Smooth muscle cell (in vitro differentiated cells): ENCODE measurements around the gene GP5. TPM values are rescaled to one million over a fixed set of nuclear protein-coding genes. Genes with fewer than 3 reads are reported as not detected.

Source experiments
- DNase-seq: peaks from one replicate; lab custom pipeline; 2025; ENCODE audit not compliant: unreplicated experiment; lab: John Stamatoyannopoulos, UW
- H2AFZ ChIP-seq: fragments of 200-600 bp; sonication (generic); 2 replicates; pipeline ENCODE4 v1.6.0; 2016; ENCODE audit warnings: antibody characterized with exemption, low read depth, mild to moderate bottlenecking
- H3F3A ChIP-seq: fragments of 200-600 bp; sonication (generic); 2 replicates; pipeline ENCODE4 v1.6.0; 2017; ENCODE audit warnings: antibody characterized with exemption, low read depth
- H3K27ac ChIP-seq: fragments of 200-600 bp; sonication (generic); 2 replicates; pipeline ENCODE4 v1.5.1; 2016; ENCODE audit warnings: low read depth, mild to moderate bottlenecking
- H3K27me3 ChIP-seq: fragments of 200-600 bp; sonication (generic); 2 replicates; pipeline ENCODE4 v1.6.1; 2016; ENCODE audit warnings: low read depth, mild to moderate bottlenecking
- H3K36me3 ChIP-seq: fragments of 200-600 bp; sonication (generic); 2 replicates; pipeline ENCODE4 v1.5.1; 2016; ENCODE audit warnings: low read depth
- H3K4me1 ChIP-seq: fragments of 200-600 bp; sonication (generic); 2 replicates; pipeline ENCODE4 v1.5.1; 2016; ENCODE audit warnings: low read depth
- H3K4me2 ChIP-seq: fragments of 200-600 bp; sonication (generic); 2 replicates; pipeline ENCODE4 v1.6.0; 2016; ENCODE audit warnings: mild to moderate bottlenecking
- H3K4me3 ChIP-seq: fragments of 200-600 bp; sonication (generic); 2 replicates; pipeline ENCODE4 v1.5.1; 2016; ENCODE audit warnings: mild to moderate bottlenecking
- H3K79me2 ChIP-seq: fragments of 200-600 bp; sonication (generic); 2 replicates; pipeline ENCODE4 v1.6.0; 2016; ENCODE audit warnings: low read depth, mild to moderate bottlenecking
- H3K9ac ChIP-seq: fragments of 200-600 bp; sonication (generic); 2 replicates; pipeline ENCODE4 v1.6.0; 2016; ENCODE audit warnings: low read depth
- H3K9me3 ChIP-seq: fragments of 200-600 bp; sonication (generic); replicated peaks from 2 replicates; pipeline ENCODE4 v1.5.1; 2016; ENCODE audit warnings: low read depth
- H4K20me1 ChIP-seq: fragments of 200-600 bp; sonication (generic); 2 replicates; pipeline ENCODE4 v1.6.0; 2016; ENCODE audit warnings: low read depth
- WGBS: methylation state at CpG from one replicate; pipeline ENCODE4 v1.1.7; 2016; ENCODE audit warnings: low lambda C conversion rate; 5-methylcytosine and 5-hydroxymethylcytosine counted together
- polyA plus RNA-seq: library from polyadenylated mRNA; unstranded; fragments of >200 nt; fragmentation: Nextera tagmentation; extraction: Ambion mirVana; gene quantifications from 2 replicates; pipeline ENCODE4 v1.2.1, GENCODE V29; 2016
- total RNA-seq: library from RNA; depleted of rRNA; stranded (reverse); fragments of >200 nt; gene quantifications from 2 replicates; pipeline ENCODE4 v1.2.3, GENCODE V29; 2014
- TF ChIP-seq, protein P1 (sequence below): fragments of 200-600 bp; sonication (generic); IDR thresholded peaks from 2 replicates; pipeline ENCODE4 v1.5.1; 2017; ENCODE audit warnings: borderline replicate concordance, mild to moderate bottlenecking, antibody characterized with exemption; ENCODE audit not compliant: insufficient read depth, poor library complexity, severe bottlenecking

GP5 gene
- total and polyA plus RNA-seq, 2 experiments from 2014 or later: not detected

DNA sequence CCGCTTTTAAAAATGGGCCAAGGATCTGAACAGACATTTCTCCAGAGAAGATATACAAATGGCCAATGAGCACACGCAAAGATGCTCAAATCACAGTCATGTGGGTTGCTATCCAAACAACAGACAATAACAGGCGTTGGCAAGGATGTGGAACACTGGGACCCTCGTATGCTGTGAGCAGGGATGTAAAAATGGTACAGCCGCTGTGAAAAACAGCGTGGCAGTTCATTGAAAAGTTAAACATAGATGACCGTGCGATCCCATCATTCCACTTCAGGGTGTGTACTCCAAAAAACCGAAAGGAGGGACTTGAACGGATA lies 22.9 kb downstream of the GP5 start:
- Histone ChIP-seq H3K79me2 (no peaks in the 10 kb centered on the region), H3K4me1 (peaks cover 6% of the 10 kb centered on the region), H3K4me2 (no peak overlapping the region), H3F3A (no peaks in the 10 kb centered on the region), H3K36me3 (no peaks in the 10 kb centered on the region), H2AFZ (peak overlapping the region; percentile 41), H3K9ac (no peak overlapping the region), H4K20me1 (no peaks in the 10 kb centered on the region), H3K9me3 (no peaks in the 10 kb centered on the region), H3K27ac (no peak overlapping the region), H3K27me3 (no peaks in the 10 kb centered on the region), H3K4me3 (no peak overlapping the region)
- 92% methylated on average over 10 of the region's 10 CpGs for WGBS
- DNase-seq: no peak
- TF ChIP-seq, protein P1, sequence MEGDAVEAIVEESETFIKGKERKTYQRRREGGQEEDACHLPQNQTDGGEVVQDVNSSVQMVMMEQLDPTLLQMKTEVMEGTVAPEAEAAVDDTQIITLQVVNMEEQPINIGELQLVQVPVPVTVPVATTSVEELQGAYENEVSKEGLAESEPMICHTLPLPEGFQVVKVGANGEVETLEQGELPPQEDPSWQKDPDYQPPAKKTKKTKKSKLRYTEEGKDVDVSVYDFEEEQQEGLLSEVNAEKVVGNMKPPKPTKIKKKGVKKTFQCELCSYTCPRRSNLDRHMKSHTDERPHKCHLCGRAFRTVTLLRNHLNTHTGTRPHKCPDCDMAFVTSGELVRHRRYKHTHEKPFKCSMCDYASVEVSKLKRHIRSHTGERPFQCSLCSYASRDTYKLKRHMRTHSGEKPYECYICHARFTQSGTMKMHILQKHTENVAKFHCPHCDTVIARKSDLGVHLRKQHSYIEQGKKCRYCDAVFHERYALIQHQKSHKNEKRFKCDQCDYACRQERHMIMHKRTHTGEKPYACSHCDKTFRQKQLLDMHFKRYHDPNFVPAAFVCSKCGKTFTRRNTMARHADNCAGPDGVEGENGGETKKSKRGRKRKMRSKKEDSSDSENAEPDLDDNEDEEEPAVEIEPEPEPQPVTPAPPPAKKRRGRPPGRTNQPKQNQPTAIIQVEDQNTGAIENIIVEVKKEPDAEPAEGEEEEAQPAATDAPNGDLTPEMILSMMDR: no peak

DNA sequence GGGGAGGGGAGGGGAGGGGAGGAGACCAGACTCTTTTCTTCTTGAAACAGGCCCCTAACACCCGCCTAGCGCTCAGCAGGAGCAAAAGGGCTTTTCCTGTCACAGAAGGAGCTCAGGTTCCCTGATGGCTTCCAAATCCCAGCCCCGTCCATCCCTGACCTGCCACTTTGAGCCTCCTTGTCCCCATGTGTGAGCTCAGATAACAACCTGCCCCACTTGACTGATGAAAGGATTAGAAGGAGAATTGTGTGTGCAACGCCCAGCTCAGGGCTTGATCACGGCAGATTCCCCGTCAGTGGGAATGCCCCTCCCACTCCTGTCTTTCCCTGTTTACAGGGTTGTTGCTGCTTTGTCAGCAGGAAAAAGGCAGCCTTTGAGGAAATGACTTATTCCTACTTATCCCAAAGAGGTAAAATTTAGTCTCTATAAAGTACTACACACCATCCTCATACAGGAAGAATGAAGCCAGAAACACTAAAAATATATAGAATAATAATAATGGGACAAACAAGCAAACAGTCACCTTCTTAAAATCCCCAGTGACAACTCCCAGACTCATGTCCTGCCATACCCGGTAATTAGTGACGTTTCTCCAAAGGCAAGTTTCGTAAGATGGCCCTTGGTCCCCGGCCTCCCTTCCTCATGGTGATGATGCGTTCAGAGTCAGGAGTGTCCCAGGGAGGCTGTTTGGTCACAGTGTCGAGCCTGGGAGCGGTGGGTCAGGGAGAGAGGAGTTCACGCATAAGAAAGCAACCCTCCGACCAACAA lies 23.4 kb downstream of the GP5 start:
- H4K20me1 ChIP-seq: no peaks in the 10 kb centered on the region
- peaks cover 6% of the 10 kb centered on the region for H3K4me1 ChIP-seq
- TF ChIP-seq, protein P1: no peak
- peak overlapping the region; percentile 41 for H2AFZ ChIP-seq
- no peak for DNase-seq
- 47% methylated on average over 13 of the region's 15 CpGs for WGBS
- no peaks in the 10 kb centered on the region for H3K79me2 ChIP-seq
- H3K9ac ChIP-seq: no peak overlapping the region
- H3K4me2 ChIP-seq: peak overlapping the region; percentile 33
- no peaks in the 10 kb centered on the region for H3K9me3 ChIP-seq
- H3K27me3 ChIP-seq: no peaks in the 10 kb centered on the region
- H3K36me3 ChIP-seq: no peaks in the 10 kb centered on the region
- H3K27ac ChIP-seq: no peak overlapping the region
- H3K4me3 ChIP-seq: no peak overlapping the region
- no peaks in the 10 kb centered on the region for H3F3A ChIP-seq

DNA sequence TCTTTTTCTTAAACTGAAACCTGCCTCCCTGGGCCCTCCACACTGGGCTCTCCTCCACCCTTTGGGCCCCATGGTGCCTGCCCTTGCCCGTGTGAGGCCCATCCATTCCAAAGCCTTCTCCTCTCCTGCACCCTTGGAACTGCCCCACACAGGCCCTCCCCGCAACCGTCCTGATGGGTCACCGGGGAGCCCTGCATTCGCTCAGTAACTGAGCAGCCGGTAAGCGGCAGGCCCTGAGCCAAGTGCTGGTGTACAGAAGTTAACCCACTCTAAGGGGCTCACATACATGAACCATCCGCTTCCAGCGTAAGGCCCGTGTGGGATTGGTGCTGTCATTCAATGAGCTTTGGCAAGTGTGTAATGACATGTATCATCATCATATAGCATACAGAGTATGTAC lies 24.1 kb downstream of the GP5 start:
- Histone ChIP-seq H3K36me3 (no peaks in the 10 kb centered on the region), H3F3A (no peaks in the 10 kb centered on the region), H4K20me1 (no peaks in the 10 kb centered on the region), H3K79me2 (no peaks in the 10 kb centered on the region), H2AFZ (no peak overlapping the region), H3K9me3 (no peaks in the 10 kb centered on the region), H3K4me3 (no peak overlapping the region), H3K4me1 (peaks cover 8% of the 10 kb centered on the region), H3K4me2 (no peak overlapping the region), H3K27ac (no peak overlapping the region), H3K9ac (no peak overlapping the region), H3K27me3 (no peaks in the 10 kb centered on the region)
- TF ChIP-seq, protein P1: no peak
- WGBS: 92% methylated on average over 10 of the region's 10 CpGs
- no peak for DNase-seq

DNA sequence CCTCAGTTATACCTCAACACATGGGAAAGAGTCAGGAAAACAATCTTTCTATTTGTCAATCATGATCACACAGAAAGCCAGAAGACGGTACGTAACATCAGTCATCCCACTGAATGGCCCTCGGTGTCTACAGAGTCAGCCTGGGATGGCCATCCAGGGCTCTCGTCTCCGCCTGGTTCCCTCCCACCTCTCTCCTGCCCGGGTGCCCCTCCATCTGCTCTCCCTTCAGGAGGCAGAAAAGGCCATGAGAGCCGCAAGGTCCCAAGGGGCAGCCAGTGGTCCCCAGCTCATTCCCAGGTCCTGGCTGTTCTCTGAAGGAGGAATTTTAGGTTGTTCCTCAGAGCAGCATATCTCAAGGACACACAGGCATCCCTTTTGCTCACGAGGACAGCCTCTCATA lies 25.2 kb downstream of the GP5 start:
- Histone ChIP-seq H3K9ac (no peak overlapping the region), H3F3A (no peaks in the 10 kb centered on the region), H3K4me2 (no peak overlapping the region), H4K20me1 (no peaks in the 10 kb centered on the region), H3K27me3 (no peaks in the 10 kb centered on the region), H2AFZ (no peak overlapping the region), H3K27ac (no peak overlapping the region), H3K4me3 (no peak overlapping the region), H3K79me2 (no peaks in the 10 kb centered on the region), H3K9me3 (no peaks in the 10 kb centered on the region), H3K4me1 (peaks cover 18% of the 10 kb centered on the region), H3K36me3 (no peaks in the 10 kb centered on the region)
- 88% methylated on average over 8 of the region's 8 CpGs for WGBS
- DNase-seq: no peak
- TF ChIP-seq, protein P1: no peak
